Epithelial cell of prostate (primary cell): ENCODE data around the gene MEGF11.

ENCODE experiments used
- DNase-seq: peaks from one replicate; pipeline ENCODE4 v3.0.0-alpha.2; 2011; ENCODE audit warnings: low read depth, low spot score
- H3K27ac ChIP-seq: fragments of 450-650 bp; 2 replicates; pipeline ENCODE4 v1.5.1; 2017; ENCODE audit warnings: mild to moderate bottlenecking

MEGF11 gene

DNA sequence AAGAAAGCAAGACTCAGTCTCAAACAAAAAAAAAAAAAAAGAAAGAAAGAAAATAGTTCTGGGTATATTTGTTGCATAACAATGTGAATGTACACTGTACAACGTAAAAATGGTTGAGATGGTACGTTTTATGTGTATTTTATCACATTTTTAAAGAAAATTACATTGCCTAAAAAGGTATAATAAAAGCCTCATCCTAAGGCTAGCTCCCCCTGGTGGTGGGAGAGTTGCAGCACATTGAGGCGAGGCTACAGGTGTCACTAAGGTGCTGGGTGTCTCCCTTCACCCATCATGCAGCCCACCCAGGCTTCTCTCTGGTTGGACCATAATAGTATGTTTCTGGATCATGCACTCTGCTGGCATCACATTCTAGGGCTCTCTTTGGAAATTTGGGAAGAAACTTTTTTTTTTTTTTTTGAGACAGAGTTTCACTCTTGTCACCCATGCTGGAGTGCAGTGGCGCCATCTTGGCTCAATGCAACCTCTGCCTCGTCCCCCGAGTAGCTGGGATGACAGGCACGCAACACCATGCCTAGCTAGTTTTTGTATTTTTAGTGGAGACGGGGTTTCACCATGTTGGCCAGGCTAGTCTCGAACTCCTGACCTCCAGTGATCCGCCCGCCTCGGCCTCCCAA is 396.6 kb downstream of the MEGF11 start:
- no peak overlapping the region for H3K27ac ChIP-seq
- no peak for DNase-seq

DNA sequence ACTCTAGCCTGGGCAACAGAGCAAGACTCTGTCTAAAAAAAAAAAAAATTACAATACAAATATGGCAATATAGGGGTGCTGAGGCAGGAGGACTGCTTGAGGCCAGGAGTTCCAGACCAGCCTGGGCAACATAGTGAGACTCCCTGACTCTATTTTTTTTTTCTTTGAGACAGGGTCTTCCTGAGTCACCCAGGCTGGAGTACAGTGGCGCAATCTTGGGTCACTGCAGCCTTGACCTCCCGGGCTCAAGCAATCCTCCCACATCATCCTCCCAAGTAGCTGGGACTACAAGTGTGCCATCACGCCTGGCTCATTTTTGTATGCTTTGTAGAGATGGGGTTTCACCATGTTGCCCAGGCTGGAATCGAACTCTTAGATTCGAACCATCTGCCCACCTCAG is 401.6 kb downstream of the MEGF11 start:
- H3K27ac ChIP-seq = no peak overlapping the region
- DNase-seq = no peak

- DNase-seq = no peak
- no peak overlapping the region for H3K27ac ChIP-seq
Measured at GRCh38 chr15:65847989-65848388, 405.6 kb downstream of the MEGF11 start.

GRCh38 chr15:65845826-65846519 is 407.6 kb downstream of the MEGF11 start:
- H3K27ac ChIP-seq = no peak overlapping the region
- DNase-seq = no peak
